NCI-H446 (cell line): ENCODE measurements around the gene RYR1.
"Not testable (repeated sequence)": the region's sequence is repeated elsewhere in the genome, so short reads cannot be mapped to it uniquely, and the experiment has no call there.

Experiments
- DNase-seq, 2 experiments: peaks; one replicate each; lab custom pipeline; 2025; lab: John Stamatoyannopoulos, UW

The RYR1 gene

GRCh38 chr19:38457690-38458405 is 24.4 kb downstream of the RYR1 start:
- DNase-seq = no peak

DNA sequence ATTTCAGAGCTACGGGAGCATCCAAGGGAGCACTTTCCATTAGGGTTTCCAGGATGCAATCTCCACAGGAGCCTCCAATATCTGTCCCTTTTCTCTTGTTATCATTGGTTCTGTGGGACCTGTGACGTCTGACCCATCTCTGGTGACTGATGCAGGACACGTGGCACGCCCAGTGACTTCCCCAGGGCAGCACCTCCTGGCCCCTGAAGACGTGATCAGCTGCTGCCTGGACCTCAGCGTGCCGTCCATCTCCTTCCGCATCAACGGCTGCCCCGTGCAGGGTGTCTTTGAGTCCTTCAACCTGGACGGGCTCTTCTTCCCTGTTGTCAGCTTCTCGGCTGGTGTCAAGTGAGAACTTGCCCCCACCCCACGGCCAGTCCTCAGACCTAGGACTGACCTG is 25.5 kb downstream of the RYR1 start:
- DNase-seq = no peak

- no peak for DNase-seq
Measured at GRCh38 chr19:38463365-38463764, 29.9 kb downstream of the RYR1 start.

DNA sequence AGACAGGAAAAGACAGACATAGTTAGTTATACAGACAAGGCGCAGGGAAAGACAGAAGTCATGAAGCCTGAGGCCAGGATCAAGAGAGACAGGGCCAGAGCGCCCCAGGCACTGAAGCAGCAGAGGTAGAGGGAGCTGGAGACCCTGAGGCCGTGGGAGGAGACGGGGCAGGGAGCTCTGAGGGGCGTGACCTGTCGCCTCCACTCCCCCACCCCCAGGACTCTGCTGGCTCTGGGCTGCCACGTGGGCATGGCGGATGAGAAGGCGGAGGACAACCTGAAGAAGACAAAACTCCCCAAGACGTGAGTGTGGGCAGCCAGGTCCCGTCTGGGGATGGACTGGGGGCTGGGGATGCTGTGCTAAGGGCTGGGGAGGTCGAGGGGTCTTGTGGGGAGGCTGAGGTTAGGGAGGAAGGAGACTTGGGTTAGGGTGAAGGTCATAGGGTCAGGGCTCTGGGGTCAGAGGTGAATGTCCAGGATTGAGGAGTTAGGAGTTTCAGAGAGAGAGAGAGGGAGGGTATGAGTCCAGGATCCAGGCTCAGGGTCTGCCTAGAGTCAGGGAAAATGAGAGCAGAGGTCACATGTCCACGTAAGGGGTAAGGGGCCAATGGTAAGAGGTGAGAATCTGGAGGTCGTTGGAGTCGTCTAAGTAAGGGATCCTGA is 31.1 kb downstream of the RYR1 start:
- DNase-seq = no peak

DNA sequence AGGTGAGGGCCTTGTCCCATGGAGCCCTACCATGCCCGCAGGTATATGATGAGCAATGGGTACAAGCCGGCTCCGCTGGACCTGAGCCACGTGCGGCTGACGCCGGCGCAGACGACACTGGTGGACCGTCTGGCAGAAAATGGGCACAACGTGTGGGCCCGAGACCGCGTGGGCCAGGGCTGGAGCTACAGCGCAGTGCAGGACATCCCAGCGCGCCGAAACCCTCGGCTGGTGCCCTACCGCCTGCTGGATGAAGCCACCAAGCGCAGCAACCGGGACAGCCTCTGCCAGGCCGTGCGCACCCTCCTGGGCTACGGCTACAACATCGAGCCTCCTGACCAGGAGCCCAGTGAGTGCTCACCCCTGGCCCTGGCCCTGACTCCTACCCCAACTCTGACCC is 32.6 kb downstream of the RYR1 start:
- DNase-seq = no peak

DNA sequence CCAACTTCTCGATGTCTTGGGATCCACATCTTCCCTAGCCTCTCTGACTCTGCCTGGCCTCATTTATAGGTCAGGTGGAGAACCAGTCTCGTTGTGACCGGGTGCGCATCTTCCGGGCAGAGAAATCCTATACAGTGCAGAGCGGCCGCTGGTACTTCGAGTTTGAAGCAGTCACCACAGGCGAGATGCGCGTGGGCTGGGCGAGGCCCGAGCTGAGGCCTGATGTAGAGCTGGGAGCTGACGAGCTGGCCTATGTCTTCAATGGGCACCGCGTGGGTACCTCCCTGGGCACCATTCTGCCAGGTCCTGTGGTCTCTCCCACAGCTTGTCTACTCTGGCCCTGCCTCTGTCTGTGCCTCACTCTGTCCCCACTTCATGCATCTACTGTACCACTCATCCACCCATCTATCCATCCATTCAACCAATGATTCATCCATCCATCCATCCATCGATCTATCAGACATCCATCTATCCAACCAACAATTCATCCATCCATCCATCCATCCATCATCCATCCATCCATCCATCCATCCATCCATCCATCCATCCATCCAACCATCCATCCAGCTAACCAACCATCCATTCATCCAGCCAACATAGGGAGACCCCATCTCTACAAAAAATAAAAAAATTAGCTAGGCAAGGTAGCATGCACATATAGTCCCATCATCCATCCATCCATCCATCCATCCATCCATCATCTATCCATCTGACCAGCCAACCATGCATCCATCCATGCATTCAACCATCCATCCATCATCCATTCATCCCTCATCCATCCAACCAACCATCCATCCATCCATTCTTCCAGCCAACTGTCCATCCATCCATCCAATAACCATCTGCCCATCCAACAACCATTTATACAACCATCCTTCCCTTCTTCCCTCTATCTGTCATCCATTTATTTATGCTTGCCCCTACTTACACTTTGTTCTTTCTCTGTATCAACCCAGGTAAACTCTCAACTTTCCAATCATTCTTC is 34.3 kb downstream of the RYR1 start:
- DNase-seq = no peak

- DNase-seq = no peak
Measured at GRCh38 chr19:38469151-38469550, 35.7 kb downstream of the RYR1 start.

DNA sequence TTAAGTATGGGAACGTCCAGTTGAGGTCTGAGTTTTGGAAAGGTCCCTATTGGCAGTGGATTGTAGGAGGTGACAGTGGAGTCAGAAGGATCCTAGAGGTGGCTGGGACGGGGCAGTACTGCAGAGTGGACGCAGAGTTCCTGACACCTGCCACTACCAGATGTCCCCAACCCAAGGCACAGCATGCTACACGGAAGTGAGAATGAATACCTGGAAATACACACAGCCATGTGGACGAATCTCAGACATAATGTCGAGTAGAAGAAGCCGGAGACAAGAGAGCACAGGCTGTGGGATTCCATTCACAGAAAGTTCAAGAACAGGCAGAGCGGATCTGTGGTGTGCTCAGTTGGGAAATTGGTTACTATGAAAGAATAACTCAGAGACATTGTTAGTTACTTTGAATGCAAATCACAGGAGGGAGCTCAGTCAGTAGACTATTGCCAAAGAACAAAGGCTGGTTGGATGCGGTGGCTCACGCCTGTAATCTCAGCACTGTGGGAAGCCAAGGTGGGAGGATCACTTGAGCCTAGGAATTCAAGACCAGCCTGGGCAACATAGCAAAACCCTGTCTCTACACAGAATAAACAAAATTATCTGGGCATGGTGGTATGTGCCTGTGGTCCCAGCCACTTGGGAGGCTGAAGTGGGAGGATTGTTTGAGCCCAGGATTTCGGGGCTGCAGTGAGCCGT is 37.4 kb downstream of the RYR1 start:
- no peak for DNase-seq

DNA sequence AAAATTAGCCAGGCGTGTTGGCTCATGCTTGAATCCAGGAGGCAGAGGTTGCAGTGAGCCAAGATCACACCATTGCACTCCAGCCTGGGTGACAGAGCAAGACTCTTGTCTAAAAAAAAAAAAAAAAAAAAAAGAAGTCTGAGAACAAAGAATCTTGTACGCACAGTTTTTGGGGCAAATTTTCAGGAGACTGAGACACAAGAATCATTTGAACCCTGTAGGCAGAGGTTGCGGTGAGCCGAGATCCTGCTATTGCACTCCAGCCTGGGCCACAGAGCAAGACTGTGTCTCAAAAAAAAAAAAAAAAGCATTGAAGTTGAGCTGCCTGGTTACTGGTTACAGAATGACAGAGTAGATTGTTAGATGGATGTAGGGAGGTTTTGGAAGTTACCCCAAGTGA is 39.2 kb downstream of the RYR1 start:
- DNase-seq = not testable (repeated sequence)

GRCh38 chr19:38473201-38473600 is 39.7 kb downstream of the RYR1 start:
- no peak for DNase-seq

GRCh38 chr19:38475176-38475575 is 41.7 kb downstream of the RYR1 start:
- DNase-seq = no peak

DNA sequence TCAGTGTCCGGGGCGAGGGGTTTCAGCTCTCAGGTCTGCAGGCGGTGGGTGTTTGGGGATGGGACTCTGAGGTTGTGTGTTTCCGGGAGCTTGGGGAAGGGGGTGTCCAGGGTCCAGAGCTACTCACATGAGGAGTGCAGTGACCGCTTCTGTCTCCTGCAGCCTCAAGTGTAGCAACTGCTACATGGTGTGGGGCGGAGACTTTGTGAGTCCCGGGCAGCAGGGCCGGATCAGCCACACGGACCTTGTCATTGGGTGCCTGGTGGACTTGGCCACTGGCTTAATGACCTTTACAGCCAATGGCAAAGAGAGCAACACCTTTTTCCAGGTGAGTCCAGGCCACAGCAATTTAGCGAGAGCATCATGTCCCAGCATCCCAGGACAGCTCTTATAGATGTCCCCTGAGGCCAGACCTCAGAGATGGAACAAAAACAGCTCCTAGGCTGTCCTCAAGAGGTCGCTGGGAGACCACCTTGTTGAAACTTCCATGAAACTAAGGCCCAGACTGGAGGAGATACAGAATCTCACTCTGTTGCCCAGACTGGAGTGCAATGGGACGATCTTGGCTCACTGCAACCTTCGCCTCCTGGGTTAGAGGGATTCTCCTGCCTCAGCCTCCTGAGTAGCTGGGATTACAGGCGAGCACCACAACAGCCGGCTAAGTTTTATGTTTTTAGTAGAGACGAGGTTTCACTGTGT is 44.9 kb downstream of the RYR1 start:
- DNase-seq = peak in 1 of 2 experiments; percentile 10

DNA sequence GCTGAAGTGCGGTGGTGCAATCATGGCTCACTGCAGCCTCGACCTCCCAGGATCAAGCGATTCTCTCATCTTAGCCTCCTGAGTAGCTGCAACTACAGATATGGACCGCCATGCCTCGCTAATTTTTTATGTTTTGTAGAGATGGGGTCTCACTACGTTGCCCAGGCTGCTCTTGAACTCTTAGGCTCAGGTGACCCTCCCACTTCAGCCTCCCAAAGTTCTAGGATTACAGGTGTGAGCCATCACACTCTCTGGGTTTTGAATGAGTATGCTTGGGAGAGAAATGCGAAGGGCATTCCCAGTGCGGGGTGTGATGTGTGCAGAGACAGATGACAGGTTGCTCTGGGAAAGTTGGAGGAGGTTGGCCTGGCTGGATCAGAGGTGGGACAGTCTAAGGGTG is 49.0 kb downstream of the RYR1 start:
- no peak for DNase-seq

GRCh38 chr19:38483016-38483630 is 49.6 kb downstream of the RYR1 start:
- DNase-seq = no peak

DNA sequence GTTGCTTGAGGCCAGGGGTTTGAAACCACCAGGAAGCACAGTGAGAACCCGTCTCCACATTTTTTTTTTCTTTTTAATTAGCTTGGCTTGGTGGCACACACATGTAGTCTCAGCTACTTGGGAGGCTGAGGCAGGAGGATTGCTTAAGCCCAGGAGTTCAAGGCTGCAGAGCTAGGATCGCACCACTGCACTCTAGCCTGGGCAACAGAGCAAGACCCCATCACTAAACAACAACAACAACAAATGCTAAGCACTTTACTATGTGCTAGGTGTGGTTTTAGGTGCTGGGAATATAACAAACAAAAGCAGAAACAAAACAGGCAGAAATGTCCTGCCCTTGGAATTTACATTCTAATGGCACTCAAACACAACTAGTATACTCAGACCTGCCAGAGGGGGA is 51.3 kb downstream of the RYR1 start:
- DNase-seq = no peak

- no peak for DNase-seq
Measured at GRCh38 chr19:38485541-38486285, 52.2 kb downstream of the RYR1 start.

DNA sequence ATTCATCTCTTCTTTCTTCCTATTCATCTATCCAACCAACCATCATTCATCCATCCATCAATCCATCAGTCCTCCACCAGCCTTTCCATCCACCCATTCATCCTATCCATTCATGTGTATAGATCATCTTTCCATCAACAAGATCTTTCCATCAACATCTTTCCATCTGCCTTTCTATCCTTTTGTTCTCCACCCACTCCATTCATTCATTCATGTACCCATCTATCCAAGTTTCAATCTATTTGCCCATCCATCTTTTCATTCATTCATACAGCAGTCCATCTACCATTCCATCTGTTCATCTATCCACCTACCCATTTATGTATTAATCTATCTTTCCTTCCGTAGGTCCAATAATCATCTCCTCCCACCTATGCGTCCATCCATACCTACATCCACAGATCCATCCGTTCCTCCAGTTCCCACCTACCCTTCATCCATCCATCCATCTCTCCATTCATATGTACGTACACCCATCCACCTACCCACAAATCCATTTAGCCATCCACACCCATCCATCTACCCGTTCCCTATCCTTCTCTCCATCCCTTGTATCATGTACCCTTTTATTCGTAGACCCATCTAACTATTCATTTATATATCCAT is 53.3 kb downstream of the RYR1 start:
- no peak for DNase-seq

GRCh38 chr19:38488096-38488495 is 54.6 kb downstream of the RYR1 start:
- no peak for DNase-seq

DNA sequence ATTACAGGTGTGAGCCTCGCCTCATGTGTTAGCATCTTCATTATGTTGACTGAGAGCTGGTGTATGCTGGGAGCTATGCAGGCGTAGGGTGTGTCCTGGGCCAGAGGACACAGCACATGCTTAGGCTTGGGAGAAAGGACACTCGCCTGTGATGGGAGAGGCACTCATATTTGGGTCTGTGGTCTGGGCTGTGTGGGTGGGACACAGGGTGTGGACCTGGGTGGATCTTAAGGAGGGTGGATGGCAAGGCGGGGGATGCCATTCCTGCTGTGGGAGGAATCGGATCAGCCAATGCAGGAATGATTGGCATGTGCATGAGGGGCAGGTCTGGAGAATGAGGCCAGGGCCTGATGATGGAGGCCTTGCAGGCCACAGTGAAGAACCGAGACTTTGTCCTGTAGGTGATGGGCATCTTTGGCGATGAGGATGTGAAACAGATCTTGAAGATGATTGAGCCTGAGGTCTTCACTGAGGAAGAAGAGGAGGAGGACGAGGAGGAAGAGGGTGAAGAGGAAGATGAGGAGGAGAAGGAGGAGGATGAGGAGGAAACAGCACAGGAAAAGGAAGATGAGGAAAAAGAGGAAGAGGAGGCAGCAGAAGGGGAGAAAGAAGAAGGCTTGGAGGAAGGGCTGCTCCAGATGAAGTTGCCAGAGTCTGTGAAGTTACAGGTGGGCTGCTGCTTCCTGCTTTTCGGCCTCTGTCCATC is 55.4 kb downstream of the RYR1 start:
- no peak for DNase-seq
